Osteocyte (in vitro differentiated cells): ENCODE results near the gene TMEM54. TPM values are rescaled to one million over a fixed set of nuclear protein-coding genes. Genes with fewer than 3 reads are reported as not detected.

Experiments
- DNase-seq: peaks from one replicate; pipeline ENCODE4 v3.0.0; 2021; ENCODE audit warnings: mixed read lengths; ENCODE audit not compliant: unreplicated experiment; ENCODE audit errors: extremely low spot score
- H3K27ac Mint-ChIP-seq: one replicate; pipeline ENCODE4 v1.8.0; 2021; ENCODE audit warnings: mild to moderate bottlenecking, mixed read lengths; ENCODE audit not compliant: unreplicated experiment
- H3K27me3 Mint-ChIP-seq: one replicate; pipeline ENCODE4 v1.8.0; 2021; ENCODE audit warnings: mixed read lengths; ENCODE audit not compliant: unreplicated experiment
- H3K36me3 Mint-ChIP-seq: one replicate; pipeline ENCODE4 v1.8.0; 2021; ENCODE audit warnings: mixed read lengths; ENCODE audit not compliant: unreplicated experiment
- H3K4me1 Mint-ChIP-seq: one replicate; pipeline ENCODE4 v1.8.0; 2021; ENCODE audit warnings: mixed read lengths; ENCODE audit not compliant: unreplicated experiment
- H3K4me3 Mint-ChIP-seq: one replicate; pipeline ENCODE4 v1.8.0; 2021; ENCODE audit warnings: mild to moderate bottlenecking, moderate library complexity, mixed read lengths; ENCODE audit not compliant: unreplicated experiment
- H3K9me3 Mint-ChIP-seq: one replicate; pipeline ENCODE4 v1.8.0; 2021; ENCODE audit warnings: mixed read lengths; ENCODE audit not compliant: unreplicated experiment
- CTCF ChIP-seq: fragments of 200-600 bp; sonication (generic); IDR thresholded peaks from 2 replicates; pipeline ENCODE4 v1.5.0; 2021; ENCODE audit warnings: antibody characterized with exemption, mild to moderate bottlenecking, moderate library complexity
- total RNA-seq: library from RNA; stranded (reverse); gene quantifications from 2 replicates; pipeline ENCODE4 v1.2.1, GENCODE V29; 2021

Gene TMEM54
- total RNA-seq, 1 donor from 2014 or later: 7.3 TPM

- Mint-ChIP-seq H3K4me1 (peaks cover 14% of the 10 kb centered on the region), H3K27ac (no peak overlapping the region), H3K36me3 (no peaks in the 10 kb centered on the region), H3K9me3 (no peaks in the 10 kb centered on the region), H3K4me3 (no peak overlapping the region), H3K27me3 (peaks cover 27% of the 10 kb centered on the region)
- no peak for DNase-seq
- no peak for TF ChIP-seq CTCF
Measured at GRCh38 chr1:32927441-32927840, 26.3 kb upstream of the TMEM54 start.

- H3K9me3 Mint-ChIP-seq: no peaks in the 10 kb centered on the region
- no peak for TF ChIP-seq CTCF
- no peaks in the 10 kb centered on the region for H3K36me3 Mint-ChIP-seq
- DNase-seq: no peak
- H3K4me1 Mint-ChIP-seq: peaks cover 14% of the 10 kb centered on the region
- H3K27ac Mint-ChIP-seq: no peak overlapping the region
- no peak overlapping the region for H3K4me3 Mint-ChIP-seq
- H3K27me3 Mint-ChIP-seq: peaks cover 27% of the 10 kb centered on the region
Measured at GRCh38 chr1:32926562-32926961, 25.4 kb upstream of the TMEM54 start.

- H3K4me1 Mint-ChIP-seq: peaks cover 14% of the 10 kb centered on the region
- no peak overlapping the region for H3K27ac Mint-ChIP-seq
- no peak for TF ChIP-seq CTCF
- peaks cover 27% of the 10 kb centered on the region for H3K27me3 Mint-ChIP-seq
- DNase-seq: no peak
- H3K4me3 Mint-ChIP-seq: no peak overlapping the region
- no peaks in the 10 kb centered on the region for H3K9me3 Mint-ChIP-seq
- no peaks in the 10 kb centered on the region for H3K36me3 Mint-ChIP-seq
Measured at GRCh38 chr1:32925403-32926162, 24.4 kb upstream of the TMEM54 start.

- Mint-ChIP-seq H3K9me3 (no peaks in the 10 kb centered on the region), H3K27ac (no peak overlapping the region), H3K4me1 (peaks cover 17% of the 10 kb centered on the region), H3K36me3 (no peaks in the 10 kb centered on the region), H3K4me3 (no peak overlapping the region), H3K27me3 (peaks cover 27% of the 10 kb centered on the region)
- TF ChIP-seq CTCF: no peak
- DNase-seq: no peak
Measured at GRCh38 chr1:32924881-32925344, 23.7 kb upstream of the TMEM54 start.

GRCh38 chr1:32920833-32921232 is 19.6 kb upstream of the TMEM54 start:
- Mint-ChIP-seq H3K27me3 (peaks cover 22% of the 10 kb centered on the region), H3K4me3 (no peak overlapping the region), H3K27ac (no peak overlapping the region), H3K9me3 (no peaks in the 10 kb centered on the region), H3K4me1 (peaks cover 22% of the 10 kb centered on the region), H3K36me3 (no peaks in the 10 kb centered on the region)
- TF ChIP-seq CTCF: no peak
- no peak for DNase-seq
